NCI-H187 (cell line): ENCODE results near the gene PKNOX2.

Experiments
- DNase-seq, 2 experiments: peaks; one replicate each; lab custom pipeline; 2025; lab: John Stamatoyannopoulos, UW

PKNOX2 gene

DNA sequence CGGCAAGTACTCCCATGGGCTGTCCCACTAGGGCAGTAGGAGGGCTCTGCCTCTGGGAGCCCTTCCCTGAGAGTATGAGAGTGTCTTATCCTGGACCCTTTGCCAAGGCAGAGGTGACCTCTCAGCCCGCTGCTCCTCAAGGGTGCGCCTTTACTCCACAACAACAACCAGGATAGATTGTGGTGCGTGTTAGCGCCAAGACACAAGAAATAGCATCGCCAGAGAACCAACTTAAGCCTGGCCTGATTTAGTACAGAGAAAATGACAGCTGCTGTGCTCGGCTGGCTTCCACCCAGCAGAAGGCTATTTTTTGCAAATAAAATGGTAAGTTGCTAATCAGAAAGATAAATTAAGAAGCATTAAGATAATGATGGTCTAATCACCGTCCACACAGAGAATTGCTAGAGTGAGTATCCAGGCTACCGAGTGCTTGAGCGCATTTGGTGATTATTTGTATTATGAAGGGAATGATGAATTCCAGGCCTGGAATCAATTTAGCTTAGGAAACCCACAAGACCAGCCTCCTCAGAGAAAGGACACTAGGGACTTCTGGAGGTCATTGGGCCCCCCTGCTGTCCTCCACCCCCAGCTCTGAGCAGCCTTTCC is 119.8 kb downstream of the PKNOX2 start:
- DNase-seq = no peak

DNA sequence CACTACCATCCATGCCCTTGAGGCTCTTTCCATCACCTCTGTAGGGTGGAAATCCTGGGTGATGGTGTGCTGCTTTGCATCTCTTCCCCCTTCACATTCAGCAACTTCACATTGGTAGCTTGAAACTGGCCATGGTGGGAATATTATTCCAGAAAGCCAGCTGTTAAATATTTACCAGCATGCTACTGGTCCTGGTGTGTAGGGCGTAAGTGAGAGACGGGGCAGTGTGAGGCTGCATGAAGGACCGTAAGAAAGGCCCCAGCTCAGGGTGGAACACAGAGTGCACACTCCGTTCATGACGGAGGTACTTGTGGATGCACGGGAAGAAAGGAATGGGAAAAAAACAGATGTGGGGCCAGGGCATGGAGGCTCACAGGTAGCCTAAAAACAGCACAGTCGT is 121.3 kb downstream of the PKNOX2 start:
- no peak for DNase-seq

DNA sequence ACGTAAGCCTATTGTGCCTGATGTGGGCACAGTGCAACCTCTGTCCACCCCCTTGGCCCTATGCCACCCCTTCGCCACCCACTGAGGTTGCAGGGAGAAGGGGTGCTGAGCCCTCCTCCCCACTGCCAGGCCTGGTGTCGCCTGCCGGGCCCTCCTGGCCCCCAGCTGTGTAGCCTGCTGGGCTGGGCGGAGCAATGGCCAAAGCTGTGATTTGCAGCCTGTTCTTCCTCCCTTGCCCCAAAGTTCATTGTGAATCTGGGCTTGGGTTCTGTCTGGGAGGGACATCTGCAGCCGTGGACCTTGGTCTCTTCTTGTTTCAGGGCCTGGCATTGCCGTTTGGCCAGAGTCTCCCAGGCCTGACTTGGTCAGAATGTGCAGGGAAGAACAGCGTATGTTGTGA is 121.9 kb downstream of the PKNOX2 start:
- no peak for DNase-seq

DNA sequence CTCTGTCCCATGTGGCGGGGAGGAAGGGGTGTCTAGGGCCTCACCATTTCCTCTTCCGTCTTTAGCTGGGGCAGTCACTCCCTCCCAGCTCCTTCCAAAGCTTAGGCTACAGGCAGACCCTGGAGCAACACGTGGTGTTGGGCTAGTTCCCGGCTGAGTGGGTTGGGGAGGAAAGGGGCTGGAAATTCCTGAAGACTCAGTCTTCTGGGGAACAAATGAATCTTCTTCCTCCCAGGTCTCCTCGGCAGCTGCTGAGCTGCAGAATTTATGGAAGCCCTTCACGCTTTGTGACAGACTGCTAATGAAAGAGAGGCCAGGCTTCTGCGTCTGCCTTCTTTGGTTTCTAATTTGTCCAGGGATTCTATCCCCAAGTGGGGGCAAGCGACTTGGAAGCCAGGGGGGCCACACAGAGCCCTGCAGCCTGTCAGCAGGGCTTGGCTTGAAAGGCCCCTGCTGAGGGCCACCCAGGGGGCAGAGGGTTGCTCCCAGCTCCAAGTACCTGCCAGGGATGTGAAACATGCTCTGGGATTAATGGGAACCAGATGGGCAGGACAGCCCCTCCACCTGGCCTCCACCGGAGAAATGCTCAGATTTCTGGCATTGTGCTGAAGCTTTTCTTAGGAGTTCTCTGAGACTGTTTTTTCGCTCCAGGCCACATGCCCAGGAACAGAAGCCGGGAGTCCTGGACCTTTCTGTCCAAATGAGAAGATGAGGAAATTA is 123.1 kb downstream of the PKNOX2 start:
- no peak for DNase-seq

DNA sequence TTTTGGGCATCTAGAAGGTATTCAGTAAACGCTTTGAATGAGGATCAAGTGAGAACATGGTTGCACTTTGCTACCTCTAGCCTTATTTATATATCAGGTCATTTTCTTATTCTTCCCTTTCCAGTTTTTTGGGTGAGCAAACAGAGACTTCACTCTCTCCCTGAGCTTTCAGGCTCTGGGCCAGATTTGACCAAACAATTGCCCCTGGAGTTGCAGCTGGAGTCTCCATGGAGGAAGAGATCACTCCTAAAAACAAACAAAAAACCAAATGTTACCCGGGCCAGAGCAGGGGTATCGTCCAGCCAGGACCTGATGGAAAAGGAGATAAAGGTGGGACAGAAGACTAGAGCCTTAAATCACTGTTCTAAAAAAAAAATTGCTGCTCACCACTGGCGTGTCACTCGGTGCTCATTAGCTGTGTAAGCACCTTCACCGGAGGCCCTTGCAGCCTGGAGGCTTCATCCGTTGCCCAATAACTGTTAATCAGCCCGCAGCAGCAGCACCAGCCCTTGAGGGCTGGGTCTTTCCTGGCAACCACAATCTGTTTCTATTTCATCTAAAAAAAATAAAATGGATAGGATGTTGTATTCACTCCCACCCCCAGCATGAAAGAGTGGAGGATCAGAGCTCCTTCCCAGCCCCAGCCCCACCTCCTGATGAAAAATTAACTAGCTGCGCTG is 125.0 kb downstream of the PKNOX2 start:
- no peak for DNase-seq

DNA sequence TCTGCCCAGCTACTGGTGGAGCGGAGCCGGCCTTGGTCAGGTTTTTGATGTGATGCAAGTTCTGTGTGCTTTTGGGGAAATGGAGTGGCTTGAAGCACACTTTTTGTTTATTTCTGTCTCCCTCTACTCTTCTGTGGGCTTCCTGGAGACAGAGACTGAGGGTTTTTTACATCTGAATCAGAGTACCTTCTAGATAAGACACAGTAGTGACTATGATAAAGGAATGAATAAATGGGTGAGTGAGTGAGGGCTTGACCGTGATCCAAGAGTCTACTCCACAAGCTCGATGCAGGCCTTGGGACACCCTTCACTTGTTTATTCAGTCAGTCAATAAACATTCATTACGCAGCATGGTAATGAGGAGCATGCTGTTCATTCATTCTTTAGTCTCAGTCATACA is 125.7 kb downstream of the PKNOX2 start:
- no peak for DNase-seq

DNA sequence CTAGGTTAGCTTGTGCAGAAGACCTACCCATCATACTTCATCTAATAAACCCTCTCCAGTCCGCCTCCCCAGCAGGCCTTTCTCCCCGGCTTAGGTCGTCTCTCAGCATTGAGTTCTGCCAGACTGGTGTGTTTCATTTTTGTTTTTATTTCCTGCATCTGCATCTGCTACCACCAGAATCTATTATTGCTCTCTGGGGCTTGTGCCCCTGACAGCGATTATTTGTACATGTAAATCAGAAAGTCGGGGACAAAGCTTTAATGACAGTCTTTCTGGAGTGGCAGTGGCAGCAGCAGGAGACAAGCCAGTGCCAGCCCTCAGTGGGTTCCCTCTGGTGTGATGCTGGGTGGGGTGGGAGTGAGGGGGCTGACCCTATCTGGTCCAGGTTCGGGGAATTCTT is 127.5 kb downstream of the PKNOX2 start:
- no peak for DNase-seq

DNA sequence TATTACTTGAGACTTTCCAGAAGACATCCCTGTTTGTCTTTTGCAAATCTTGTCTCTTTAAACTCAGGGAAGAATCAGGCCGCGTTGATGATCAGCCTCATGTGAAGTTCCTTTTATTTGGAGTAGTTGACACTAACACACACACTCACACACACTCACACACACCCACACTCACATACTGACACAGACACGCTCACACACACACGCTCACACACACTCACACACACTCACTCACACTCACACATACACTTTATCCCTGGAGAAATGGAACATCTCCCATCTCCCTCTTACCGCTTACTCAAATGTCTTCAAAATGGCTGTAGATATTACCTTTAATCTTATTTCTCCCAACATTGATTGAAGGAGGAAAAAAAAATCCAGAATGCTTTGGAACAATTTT is 129.0 kb downstream of the PKNOX2 start:
- no peak for DNase-seq

DNA sequence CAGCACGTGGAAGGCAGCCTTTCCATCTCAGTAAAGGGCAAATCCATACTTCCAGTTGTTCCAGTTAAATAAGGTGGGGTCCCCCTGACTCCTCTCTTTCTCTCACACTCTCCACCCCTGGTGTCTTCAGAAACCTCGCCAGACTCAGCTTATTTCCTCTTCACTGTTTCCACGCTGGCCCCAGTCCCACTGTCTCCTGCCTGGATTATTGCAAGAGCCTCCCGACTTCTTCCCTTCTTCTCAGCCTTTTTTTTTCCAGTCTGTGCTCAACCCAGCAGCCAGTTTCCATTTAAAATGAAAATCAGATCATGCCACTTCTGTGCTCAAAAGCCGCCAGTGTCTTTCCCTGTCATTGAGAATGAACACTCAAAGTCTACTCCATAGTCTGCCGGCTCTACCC is 131.4 kb downstream of the PKNOX2 start:
- no peak for DNase-seq

DNA sequence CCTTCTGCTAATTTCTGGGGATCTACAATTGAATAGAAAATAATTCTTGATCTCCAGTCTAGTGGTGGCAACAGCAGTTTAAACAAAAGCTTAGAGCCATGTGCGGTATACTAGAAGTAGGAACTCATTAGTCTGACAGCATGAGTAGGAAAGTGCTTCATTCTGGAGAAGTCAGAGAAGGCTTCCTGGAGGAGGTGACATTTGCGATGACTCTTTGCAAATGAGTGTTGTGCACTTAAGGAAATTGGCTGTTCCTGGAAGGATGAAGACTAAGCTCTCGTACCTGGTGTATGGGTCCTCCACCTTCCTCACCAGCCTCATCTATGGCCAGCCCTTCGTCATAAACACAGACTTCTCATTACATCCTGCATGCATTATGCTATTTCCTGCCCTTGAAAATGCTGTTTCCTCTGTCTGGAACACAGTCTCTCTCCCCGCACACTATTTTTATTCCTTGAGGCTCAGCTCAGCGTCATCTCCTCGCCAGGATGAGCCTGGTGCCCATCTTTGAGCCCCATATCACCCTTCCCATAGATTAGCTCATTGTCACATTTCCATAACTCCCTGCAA is 132.9 kb downstream of the PKNOX2 start:
- DNase-seq = no peak

DNA sequence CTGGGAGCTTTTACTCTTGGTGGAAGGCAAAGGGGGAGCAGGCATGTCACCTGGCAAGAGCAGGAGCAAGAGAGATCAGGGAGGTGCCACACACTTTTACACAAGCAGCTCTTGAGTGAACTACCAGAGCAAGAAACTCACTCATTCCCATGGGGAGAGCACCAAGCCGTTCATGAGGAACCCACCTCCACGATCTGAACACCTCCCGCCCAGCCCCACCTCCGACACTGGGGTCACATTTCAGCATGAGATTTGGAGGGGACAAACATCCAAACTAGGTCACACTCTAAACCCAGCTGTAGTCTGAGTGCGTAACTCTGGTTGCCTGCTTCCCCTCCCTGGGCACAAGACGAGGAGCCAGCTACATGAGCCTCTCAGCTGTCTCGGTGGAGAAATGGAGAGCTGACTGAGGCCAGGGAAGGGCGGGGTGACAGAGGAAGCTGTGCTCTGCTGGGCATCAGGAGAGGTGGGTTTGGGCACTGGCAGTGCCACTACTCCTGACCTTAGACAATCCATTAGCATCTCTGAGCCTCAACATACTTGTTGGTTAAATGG is 134.6 kb downstream of the PKNOX2 start:
- DNase-seq = no peak

DNA sequence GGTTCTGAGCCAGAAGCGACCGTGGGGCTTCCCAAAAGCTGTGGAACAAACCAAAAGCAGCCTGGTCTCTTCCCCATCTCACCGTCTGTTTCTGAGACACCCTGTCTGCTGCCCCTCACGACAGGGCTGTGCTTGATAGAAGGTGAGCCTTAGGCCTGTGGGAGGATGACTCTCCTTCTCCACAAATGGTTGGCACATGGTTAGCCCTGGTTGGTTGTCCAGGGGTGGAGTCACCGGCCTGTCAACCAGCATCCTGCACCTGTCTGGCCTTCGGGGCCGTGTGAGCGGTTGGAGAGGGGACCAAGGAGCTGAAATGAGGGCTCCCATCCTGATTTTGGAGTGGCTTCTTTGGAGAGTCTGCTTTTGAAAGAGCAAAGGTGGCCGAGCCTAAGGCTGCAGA is 135.3 kb downstream of the PKNOX2 start:
- no peak for DNase-seq

DNA sequence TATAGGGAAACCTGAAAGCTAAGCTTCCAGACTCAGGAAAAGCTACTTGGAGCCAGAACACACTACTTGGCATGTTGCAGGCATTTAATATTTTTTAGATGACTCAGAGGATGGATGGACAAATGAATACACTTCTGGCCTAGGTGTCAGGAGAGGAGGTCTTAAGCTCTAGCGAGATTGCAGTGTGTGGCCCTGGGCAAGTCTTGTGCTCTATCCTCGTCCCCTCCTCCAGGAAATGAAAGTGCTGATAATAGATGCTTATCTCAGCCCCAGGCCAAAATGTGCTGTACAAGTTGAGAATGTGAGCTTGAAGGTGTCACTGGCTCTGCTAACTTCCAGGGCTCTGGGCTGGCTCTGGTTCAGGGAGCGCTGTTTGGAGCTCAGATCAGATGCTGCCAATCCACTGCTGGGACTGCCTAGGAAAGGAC is 136.3 kb downstream of the PKNOX2 start:
- no peak for DNase-seq

DNA sequence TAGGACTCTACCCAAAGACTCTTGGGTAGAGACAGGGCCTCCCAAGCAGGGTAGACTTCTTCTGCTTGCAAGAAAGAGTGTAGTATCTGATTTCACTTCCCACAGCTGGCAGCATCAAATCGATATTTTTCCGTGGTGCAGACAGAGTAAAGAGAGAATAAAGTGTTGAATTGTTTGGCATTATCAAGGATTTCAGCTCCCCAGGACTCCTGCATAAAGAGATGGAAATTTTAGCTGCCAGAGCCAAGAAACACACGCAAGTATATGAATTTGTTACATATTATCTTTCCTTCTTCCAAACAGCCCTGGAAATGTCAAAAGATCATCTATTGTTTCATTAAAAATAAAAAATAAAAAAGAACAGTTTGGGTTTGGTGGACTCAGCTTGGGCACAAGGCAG is 136.8 kb downstream of the PKNOX2 start:
- DNase-seq = no peak

DNA sequence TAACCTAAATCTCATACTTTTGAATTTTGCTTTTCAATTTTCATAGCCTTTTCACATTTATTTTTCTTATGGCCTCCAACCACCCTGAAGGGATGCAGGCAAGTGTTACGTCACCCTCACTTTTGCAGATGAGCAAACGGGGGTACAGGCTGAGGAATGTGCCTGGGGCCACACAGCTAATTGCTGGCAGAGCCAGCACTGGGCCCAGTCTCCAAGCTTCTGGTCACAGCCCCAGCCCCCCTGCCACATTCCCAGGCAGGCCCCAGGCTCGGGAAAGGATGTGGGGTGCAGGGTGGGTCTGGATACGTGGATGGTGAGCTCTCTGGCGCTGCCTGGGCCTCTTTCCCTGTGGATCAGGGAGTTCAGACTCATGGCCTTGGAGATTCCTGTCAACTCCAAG is 138.6 kb downstream of the PKNOX2 start:
- no peak for DNase-seq

DNA sequence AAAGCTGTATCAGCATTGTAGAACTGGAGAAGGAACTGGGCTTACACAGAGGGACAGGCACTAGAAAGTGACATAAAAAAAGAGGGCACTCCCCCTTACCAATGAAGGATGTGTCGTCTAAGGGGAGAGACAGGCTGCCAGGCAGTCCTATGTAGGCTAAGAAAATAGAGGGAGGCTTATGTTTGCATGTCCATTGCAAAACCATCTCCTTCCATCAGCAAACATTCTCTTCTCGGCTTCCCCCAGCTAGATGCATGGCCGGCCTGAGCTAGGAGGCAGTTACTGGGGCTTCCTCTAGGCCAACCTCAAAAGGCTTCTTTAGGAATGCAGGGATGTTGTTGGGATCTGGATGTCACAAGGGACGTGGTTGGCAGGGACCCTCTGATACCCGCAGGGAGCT is 139.1 kb downstream of the PKNOX2 start:
- DNase-seq = no peak

DNA sequence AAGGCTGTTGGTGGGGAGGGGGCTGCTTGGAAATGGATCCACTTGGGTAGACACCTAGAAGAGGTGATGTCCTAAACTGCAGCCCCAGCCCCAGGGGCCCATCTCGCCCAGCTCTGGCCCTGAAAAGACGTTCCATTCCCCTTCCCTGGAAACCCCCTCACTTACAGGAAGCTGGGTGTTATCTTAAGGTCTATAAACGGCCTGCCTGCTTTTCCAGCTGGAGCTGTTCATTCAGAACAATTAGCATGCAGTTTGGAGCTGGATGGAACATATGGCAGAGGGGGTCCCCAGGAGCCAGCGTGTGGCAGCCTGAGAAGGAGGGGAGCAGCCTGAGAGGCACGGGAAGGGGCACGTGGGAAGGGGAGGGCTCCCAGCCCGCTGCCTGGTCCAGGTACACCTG is 139.6 kb downstream of the PKNOX2 start:
- DNase-seq = no peak

DNA sequence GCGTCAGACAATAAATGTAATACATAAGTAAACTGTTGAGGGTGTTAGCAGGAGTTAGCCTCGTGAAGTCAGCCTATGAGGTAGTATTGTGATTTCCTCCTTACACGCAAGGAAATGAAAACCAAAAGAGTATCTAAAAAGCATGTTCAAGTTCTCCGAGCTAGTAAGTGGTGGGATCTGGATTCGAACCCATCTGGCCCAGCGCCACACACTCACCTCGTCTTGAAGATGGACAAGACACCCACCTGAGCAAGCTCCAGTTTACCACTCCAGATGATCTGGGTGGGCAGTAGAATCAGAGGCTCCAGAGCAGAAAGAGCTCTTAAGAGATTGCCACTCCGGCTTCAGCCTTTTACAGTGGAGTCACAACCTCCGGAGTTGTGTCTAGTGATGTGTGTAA is 140.3 kb downstream of the PKNOX2 start:
- no peak for DNase-seq

DNA sequence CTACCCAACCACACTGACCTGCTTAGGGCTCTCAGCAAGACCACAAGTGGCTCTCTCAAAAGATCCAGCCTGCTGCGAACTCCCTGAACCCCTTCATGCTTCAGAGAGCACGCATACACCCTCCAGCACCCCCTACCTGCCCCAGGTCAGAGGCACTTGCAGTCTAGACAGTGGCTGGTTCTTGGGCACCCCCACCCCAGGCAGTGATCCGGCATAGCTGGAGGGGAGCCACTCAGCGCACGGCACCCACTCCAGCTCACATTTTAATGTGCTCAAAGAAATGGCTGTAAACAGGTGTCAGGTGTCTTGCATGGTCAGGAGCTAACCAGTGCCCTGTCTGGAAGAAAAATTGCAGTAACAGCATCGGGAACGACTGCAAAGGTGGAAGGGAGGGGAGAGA is 140.8 kb downstream of the PKNOX2 start:
- peak in 1 of 2 experiments; percentile 54 for DNase-seq

DNA sequence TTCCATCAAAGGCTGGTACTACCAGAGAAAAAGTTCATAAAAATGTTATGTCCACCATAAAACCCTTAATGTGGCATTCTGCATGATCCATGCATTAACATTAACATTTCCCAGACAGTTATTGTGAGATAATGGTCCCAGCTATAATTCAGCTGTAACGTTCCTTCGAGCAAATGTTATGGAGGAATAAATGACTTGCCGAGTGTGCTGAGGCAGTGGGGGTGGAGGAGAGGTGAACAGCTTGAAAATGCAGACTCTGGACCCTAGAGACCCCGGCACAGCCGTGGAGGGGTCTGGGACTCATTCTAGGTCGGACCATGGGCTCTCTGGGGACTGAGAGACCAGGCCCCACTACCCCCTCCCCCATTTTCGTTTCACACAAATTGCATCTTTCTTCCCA is 141.9 kb downstream of the PKNOX2 start:
- no peak for DNase-seq

DNA sequence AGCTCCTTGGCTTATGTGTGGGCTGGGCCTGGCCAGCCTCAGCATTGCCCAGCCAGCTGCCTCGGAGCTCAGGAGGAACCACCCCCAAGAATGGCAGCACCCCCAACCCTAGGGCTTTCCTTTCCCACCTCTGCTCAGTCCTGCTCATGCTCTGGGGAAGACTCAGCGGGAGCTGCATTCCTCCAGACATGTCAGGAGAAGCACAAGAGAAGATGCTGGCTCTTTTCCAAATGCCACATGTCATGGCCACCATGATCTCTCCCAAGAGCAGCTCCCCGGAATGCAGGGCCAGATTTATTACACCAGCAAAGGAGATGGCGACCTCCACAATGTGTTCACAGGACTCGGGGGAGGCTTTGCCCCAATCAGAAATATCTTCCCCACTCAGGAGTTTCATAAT is 143.7 kb downstream of the PKNOX2 start:
- no peak for DNase-seq

DNA sequence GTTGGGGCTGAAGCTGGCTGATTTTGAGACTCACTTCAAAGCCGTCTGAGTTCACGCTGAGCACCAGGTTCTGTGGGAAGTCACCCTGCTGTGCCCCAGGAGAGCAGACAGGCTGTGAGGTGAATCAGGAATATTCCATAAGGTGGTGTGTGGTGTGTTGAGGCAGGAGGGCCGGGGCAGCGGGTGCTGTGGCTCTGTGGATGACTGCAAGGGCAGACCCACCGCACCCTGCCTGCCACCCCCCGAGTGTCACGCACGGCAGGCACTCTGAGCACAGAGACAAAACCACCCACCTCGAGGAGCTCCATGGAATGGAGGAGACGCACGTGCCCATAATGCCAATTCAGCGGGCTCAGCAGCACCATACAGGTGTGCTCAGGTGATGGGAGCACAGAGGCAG is 147.8 kb downstream of the PKNOX2 start:
- no peak for DNase-seq

DNA sequence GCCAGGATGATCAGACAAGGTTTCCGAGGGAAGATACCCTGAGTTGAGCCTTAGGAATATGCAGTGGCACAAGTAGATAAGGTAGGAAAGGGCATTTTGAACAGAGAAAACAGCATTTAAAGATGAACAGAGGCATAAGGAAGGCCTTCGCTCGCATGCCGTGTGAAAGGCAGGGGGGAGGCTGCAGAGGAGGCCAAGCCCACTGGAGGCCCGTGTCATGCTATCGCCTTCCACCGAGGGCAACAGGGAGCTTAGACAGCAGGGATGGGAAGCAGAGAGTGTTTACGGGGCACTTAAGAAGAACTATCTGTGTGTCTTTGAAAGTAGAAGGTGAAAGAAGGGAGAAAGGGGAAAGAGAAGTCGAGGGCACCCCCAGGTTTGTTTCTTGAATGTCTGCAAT is 148.3 kb downstream of the PKNOX2 start:
- no peak for DNase-seq
